Keratinocyte (primary cell): ENCODE results near the gene NRIP2. TPM values are rescaled to one million over a fixed set of nuclear protein-coding genes. Genes with fewer than 3 reads are reported as not detected.

ENCODE experiments used
- DNase-seq: peaks from one replicate; pipeline ENCODE4 v3.0.0-alpha.2; 2011; ENCODE audit warnings: low read depth, missing footprints, low spot score
- FAIRE-seq: peaks from 2 replicates; lab custom pipeline; 2011; peaks lifted over from hg19 to GRCh38; lab: Jason Lieb, UNC
- H2AFZ ChIP-seq: 2 replicates; pipeline ENCODE4 v1.6.0; 2012; ENCODE audit warnings: low read length, control low read depth, inconsistent platforms; ENCODE audit not compliant: control insufficient read depth
- H3K27ac ChIP-seq: 2 replicates; pipeline ENCODE4 v1.5.1; 2011; ENCODE audit warnings: low read length; ENCODE audit not compliant: control insufficient read depth, insufficient read depth
- H3K27me3 ChIP-seq: 3 replicates; pipeline ENCODE4 v1.6.0; 2011; ENCODE audit warnings: low read length; ENCODE audit not compliant: control insufficient read depth, insufficient read depth; ENCODE audit errors: extremely low read depth
- H3K36me3 ChIP-seq, 2 experiments: 2 replicates in 1 of 2; 3 replicates in 1 of 2; pipeline ENCODE4 v1.5.1; 2011; ENCODE audit warnings: low read length in 2 of 2, mild to moderate bottlenecking in 1 of 2; ENCODE audit not compliant: control insufficient read depth in 2 of 2, insufficient read depth in 2 of 2; ENCODE audit errors: extremely low read depth in 1 of 2
- H3K4me1 ChIP-seq: 3 replicates; pipeline ENCODE4 v1.5.1; 2011; ENCODE audit warnings: low read length; ENCODE audit not compliant: control insufficient read depth, insufficient read depth; ENCODE audit errors: extremely low read depth
- H3K4me2 ChIP-seq: 3 replicates; pipeline ENCODE4 v1.6.0; 2011; ENCODE audit warnings: low read depth, low read length; ENCODE audit not compliant: control insufficient read depth, insufficient read depth; ENCODE audit errors: extremely low read depth
- H3K4me3 ChIP-seq, 3 experiments: fragments of 200-600 bp in 1 of 3; sonication (generic) in 1 of 3; 2 replicates in 2 of 3; 3 replicates in 1 of 3; pipeline ENCODE4 v1.5.1; 2011 to 2016; ENCODE audit warnings: low read length in 3 of 3, mild to moderate bottlenecking in 3 of 3, control low read depth in 2 of 3, inconsistent platforms in 1 of 3, low read depth in 1 of 3, mixed read lengths in 1 of 3, mixed run types in 1 of 3, moderate library complexity in 1 of 3; ENCODE audit not compliant: control insufficient read depth in 2 of 3, insufficient read depth in 2 of 3; ENCODE audit errors: extremely low read depth in 1 of 3
- H3K79me2 ChIP-seq: 2 replicates; pipeline ENCODE4 v1.6.0; 2012; ENCODE audit warnings: low read length; ENCODE audit not compliant: control insufficient read depth, insufficient read depth
- H3K9ac ChIP-seq: 3 replicates; pipeline ENCODE4 v1.6.0; 2011; ENCODE audit warnings: low read length; ENCODE audit not compliant: control insufficient read depth, insufficient read depth; ENCODE audit errors: extremely low read depth
- H3K9me1 ChIP-seq: 3 replicates; pipeline ENCODE4 v1.6.0; 2011; ENCODE audit warnings: low read length; ENCODE audit not compliant: control insufficient read depth, insufficient read depth; ENCODE audit errors: extremely low read depth
- H3K9me3 ChIP-seq: 2 replicates; pipeline ENCODE4 v1.5.1; 2012; ENCODE audit warnings: low read depth, low read length; ENCODE audit not compliant: control insufficient read depth
- H4K20me1 ChIP-seq: 3 replicates; pipeline ENCODE4 v1.6.0; 2011; ENCODE audit warnings: low read length; ENCODE audit not compliant: control insufficient read depth, insufficient read depth; ENCODE audit errors: extremely low read depth
- EZH2 ChIP-seq: IDR thresholded peaks from one replicate; pipeline ENCODE4 v1.6.1; 2012; ENCODE audit warnings: inconsistent platforms, mild to moderate bottlenecking, low read length, moderate library complexity
- dilution Hi-C: fragments of 300-500 bp; cut with MboI; formaldehyde crosslinking; loops from one replicate; pipeline ENCODE4 v1.7.0; 2020; ENCODE audit warnings: low sequenced_read_pairs; ENCODE audit not compliant: extremely low pct_ligation_motif_present
- polyA plus RNA-seq, 5 experiments: library from polyadenylated mRNA; depleted of rRNA in 3 of 5; stranded (reverse) in 3 of 5; stranded (forward) in 1 of 5; unstranded in 1 of 5; fragments of >200 nt; gene quantifications; 1 replicate in 1 of 5; 2 replicates in 3 of 5; 3 replicates in 1 of 5; pipeline versions ENCODE4 v1.2.1 to v1.2.3, GENCODE V29; 2011 to 2012; ENCODE audit warnings: missing spikeins in 2 of 5, low read depth in 1 of 5, low replicate concordance in 1 of 5
- TF ChIP-seq, protein P1 (sequence below), 3 experiments: IDR thresholded peaks in 1 of 3; conservative IDR thresholded peaks in 1 of 3; optimal IDR thresholded peaks in 1 of 3; 2 replicates in 2 of 3; 3 replicates in 1 of 3; pipeline versions ENCODE3 to v1.5.1; 2011; ENCODE audit warnings: low read length in 3 of 3, mild to moderate bottlenecking in 3 of 3, moderate library complexity in 2 of 3, control low read depth in 1 of 3, inconsistent platforms in 1 of 3; ENCODE audit not compliant: insufficient read depth in 2 of 3; ENCODE audit errors: extremely low read depth in 1 of 3

The NRIP2 gene
- polyA plus RNA-seq, 1 donor (not counting 4 experiments of a cell fraction or from before 2014, with no cell fraction given) = not detected

DNA sequence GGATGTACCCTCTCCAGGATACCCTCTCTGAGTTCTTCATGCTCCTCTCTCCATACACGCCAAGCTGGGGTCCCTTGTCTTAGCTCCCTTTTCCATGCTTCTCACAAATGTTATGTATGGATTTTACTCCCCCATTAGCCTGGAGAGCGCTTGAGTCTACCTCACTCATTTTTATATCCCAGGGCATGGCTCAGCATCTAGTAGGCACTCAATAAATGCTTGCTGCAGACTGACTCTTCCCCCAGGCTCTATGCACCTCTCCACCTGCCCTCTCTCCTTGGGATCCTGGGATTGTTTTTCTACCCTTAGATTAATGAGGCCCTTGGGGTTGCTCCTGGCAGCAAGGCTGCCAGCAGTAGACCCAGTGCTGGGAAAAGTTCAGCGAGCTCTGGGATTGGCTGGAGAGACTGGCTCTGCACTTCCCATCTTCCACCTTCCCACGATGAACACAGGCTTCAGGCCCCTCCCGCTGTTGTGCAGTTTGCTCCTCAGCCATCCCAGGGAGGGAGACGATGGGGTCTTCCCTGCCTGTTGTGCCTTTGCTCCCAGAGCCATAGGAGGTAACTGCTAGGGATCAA lies 2.2 kb downstream of the NRIP2 start:
- no peak for TF ChIP-seq EZH2
- TF ChIP-seq, protein P1, sequence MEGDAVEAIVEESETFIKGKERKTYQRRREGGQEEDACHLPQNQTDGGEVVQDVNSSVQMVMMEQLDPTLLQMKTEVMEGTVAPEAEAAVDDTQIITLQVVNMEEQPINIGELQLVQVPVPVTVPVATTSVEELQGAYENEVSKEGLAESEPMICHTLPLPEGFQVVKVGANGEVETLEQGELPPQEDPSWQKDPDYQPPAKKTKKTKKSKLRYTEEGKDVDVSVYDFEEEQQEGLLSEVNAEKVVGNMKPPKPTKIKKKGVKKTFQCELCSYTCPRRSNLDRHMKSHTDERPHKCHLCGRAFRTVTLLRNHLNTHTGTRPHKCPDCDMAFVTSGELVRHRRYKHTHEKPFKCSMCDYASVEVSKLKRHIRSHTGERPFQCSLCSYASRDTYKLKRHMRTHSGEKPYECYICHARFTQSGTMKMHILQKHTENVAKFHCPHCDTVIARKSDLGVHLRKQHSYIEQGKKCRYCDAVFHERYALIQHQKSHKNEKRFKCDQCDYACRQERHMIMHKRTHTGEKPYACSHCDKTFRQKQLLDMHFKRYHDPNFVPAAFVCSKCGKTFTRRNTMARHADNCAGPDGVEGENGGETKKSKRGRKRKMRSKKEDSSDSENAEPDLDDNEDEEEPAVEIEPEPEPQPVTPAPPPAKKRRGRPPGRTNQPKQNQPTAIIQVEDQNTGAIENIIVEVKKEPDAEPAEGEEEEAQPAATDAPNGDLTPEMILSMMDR (optimal IDR thresholded peaks at IDR 0.05 in 1 of 3, IDR thresholded peaks at IDR 0.05 in 1 of 3, conservative IDR thresholded peaks at IDR 0.05 in 1 of 3; ENCODE audit: extremely low read depth in 1 of 3, insufficient read depth in 2 of 3, low read length in 3 of 3) = no peak
- H3K9me1 ChIP-seq = no peaks in the 10 kb centered on the region
- H3K9ac ChIP-seq = no peak overlapping the region
- FAIRE-seq = no peak
- H3K9me3 ChIP-seq = no peaks in the 10 kb centered on the region
- no peaks in the 10 kb centered on the region for H4K20me1 ChIP-seq
- H3K79me2 ChIP-seq = no peaks in the 10 kb centered on the region
- H3K27ac ChIP-seq = no peak overlapping the region
- H3K4me1 ChIP-seq = peaks cover 5% of the 10 kb centered on the region
- H3K27me3 ChIP-seq = no peaks in the 10 kb centered on the region
- H3K4me3 ChIP-seq = no peak overlapping the region
- H2AFZ ChIP-seq = no peak overlapping the region
- DNase-seq = no peak
- dilution Hi-C loops = no loop called here
- H3K4me2 ChIP-seq = no peak overlapping the region
- H3K36me3 ChIP-seq = peaks cover 0 to 11% of the 10 kb centered on the region in 2 experiments

DNA sequence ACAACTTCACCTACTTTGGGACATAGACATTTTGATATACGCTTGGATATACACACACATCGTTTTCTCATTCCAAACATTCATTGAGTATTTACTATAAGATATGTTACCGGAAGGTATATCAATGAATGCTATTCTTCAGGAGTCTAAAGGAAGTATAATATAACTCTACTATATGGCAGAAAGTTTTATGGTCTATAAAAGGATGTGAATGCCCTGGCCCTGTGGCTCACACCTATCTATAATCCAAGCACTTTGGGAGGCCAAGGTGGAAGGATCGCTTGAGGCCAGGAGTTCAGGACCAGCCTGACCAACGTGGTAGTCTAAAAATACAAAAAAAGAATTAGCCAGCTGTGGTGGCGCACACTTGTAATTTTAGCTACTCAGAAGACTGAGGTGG lies 5.6 kb downstream of the NRIP2 start:
- Histone ChIP-seq H3K9ac (no peak overlapping the region), H3K27me3 (no peaks in the 10 kb centered on the region), H3K27ac (no peak overlapping the region), H4K20me1 (no peaks in the 10 kb centered on the region), H3K36me3 (peaks cover 12 to 27% of the 10 kb centered on the region in 2 experiments), H3K4me2 (no peak overlapping the region), H3K9me3 (no peaks in the 10 kb centered on the region), H3K4me3 (no peak overlapping the region), H3K9me1 (no peaks in the 10 kb centered on the region), H3K79me2 (no peaks in the 10 kb centered on the region), H3K4me1 (peaks cover 5% of the 10 kb centered on the region), H2AFZ (no peak overlapping the region)
- FAIRE-seq (no peak), DNase-seq (no peak)
- TF ChIP-seq EZH2 = no peak
- TF ChIP-seq, protein P1 (optimal IDR thresholded peaks at IDR 0.05 in 1 of 3, IDR thresholded peaks at IDR 0.05 in 1 of 3, conservative IDR thresholded peaks at IDR 0.05 in 1 of 3; ENCODE audit: extremely low read depth in 1 of 3, insufficient read depth in 2 of 3, low read length in 3 of 3) = no peak
- dilution Hi-C loops = no loop called here
